GM19468 (cell line): ENCODE measurements around the gene UNC5B.
"Not testable (repeated sequence)": the region's sequence is repeated elsewhere in the genome, so short reads cannot be mapped to it uniquely, and the experiment has no call there.

Experiments used
- ATAC-seq: cut with Tn5 transposase; IDR thresholded peaks from one replicate; pipeline ENCODE4 v1.9.1; 2021; ENCODE audit warnings: mild to moderate bottlenecking, moderate library complexity, moderate number of reproducible peaks; ENCODE audit not compliant: unreplicated experiment; ENCODE audit errors: extremely low read depth

Gene UNC5B

DNA sequence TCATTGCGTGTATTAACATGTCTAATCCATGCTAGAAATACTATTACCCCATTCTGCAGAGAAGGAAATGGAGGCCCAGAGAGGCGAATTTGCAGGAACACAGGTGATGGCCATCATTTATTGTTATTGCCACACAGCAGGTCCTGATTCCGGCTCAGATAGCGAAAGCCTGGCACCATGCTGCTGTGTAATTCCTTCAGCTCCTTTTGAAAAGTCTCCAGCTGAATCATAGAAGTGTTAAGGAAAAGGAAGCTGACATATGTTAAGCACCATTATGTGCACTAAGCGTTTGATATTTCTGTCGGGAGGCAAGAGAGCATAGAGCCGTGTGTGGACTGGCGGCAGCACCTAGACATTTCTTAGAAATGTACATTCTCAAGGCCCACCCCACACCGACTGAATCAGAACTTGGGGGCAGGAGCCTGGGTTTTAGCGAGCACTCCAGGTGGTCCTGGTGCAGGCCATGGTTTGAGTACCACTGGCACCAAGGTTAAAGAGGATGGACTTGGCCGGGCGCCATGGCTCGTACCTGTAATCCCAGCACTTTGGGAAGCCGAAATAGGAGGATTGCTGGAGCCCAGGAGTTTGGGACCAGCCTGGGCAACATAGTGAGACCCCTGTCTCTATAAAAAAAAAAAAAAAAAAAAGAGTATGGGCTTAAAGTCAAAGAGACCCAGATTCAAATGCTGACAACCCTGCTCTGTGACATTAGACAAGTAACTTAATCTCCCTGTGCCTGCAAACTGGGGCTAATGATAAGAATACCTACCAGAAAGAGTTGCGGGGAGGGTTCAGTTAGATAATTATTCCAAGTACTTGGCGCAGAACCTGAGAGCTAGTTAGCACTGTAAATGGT is 52.2 kb downstream of the UNC5B start:
- no peak for ATAC-seq

DNA sequence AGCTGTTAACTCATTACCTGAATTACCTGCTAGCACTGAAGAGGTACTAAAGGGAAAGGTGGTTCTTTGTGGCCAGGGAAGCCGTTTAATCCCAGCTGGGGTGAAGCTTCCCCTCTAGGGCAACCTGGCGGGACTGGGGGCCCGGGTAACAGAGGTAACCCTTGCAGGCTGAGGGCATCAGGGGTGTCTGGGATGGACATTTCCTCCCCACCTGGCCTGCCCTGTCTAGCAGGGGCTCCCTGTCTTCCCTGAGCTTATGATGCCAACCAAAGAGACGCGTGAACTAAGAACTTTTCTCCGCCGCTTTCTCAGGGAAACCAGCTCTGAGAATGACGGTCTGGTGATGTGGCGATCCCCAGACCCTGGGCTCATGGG is 52.8 kb downstream of the UNC5B start:
- no peak for ATAC-seq

DNA sequence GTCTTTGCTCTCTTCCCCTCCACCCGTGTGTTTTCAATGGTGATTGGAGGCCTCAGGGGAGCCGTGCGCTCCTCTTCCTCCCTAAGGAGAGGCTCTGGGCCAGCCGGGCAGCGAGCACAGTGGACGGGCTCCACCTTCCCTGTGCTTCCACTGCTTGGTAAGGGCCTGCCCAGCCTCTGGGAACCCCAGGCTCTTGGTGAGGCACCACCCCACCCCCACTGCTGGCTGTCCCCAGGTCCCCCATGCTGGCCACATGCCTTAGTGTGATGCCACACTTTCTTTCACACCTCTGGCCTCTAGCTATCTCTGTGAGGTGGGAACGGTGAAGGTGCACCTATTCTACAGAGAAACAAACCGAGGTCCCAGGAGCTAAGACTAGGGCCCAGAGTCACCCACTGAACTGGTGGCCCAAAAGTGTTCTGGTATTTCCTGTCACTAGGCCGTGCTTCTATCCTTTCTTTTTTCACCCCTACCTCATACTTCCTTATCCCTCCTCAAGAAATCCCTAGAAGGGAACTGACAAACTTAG is 53.3 kb downstream of the UNC5B start:
- no peak for ATAC-seq

DNA sequence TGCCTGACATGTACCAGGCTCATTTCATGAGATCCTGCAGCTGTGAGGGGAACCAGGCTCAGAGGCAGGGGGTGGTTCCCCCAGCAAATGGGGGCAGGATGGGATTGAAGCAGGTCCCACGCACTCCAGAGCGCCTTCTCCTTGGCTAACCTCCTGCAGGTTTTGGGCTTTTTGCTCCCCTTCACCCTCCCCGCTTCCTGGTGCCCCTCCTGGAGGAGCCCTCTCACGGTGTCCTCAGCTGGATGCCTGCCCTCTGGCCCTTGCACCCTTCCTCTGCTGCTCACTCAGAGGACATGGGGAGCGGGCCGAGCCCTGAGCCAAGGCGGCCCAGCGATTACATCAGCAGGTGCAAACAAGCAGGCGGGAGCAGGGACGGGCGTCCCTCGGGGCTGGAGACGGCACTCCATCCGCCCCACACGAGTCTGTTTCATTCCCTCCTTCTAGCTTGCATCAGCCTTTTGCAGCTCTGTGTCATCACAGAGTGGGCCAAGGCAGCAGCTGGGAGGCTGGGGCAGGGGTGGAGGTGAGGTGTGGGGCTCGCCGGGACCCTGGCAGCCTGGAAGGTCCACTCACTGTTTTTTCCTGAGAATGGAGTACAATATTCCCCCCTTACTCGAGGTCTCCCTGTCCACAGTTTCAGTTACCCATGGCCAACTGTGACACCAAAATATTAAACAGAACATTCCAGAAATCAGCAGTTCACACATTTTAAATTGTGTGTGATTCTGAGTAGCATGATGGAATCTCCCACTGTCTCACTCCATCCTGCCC is 54.0 kb downstream of the UNC5B start:
- ATAC-seq, result no peak

DNA sequence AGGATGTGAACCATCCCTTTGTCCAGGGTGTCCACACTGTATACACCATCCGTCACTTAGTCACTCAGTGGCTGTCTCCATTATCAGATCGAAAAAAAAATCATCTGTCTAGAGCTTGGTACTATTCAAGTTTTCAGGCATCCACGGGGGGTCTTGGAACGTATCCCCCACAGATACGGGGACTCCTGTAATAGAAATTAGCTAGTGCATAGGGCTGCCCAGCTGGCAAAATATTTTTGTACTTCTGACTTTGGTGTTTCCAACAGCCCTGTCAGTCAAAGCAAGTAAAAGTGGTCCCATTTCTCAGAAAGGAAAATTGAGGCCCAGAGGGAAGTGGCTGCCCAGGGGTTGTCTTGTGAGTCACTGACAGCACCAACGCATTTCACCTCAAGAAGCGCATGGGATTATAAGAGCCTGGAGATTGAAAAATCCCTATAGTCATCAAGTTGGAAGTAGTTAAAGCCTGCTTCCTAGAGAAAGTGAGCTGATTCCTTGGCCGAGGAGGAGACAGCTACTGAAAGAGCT is 54.6 kb downstream of the UNC5B start:
- no peak for ATAC-seq

DNA sequence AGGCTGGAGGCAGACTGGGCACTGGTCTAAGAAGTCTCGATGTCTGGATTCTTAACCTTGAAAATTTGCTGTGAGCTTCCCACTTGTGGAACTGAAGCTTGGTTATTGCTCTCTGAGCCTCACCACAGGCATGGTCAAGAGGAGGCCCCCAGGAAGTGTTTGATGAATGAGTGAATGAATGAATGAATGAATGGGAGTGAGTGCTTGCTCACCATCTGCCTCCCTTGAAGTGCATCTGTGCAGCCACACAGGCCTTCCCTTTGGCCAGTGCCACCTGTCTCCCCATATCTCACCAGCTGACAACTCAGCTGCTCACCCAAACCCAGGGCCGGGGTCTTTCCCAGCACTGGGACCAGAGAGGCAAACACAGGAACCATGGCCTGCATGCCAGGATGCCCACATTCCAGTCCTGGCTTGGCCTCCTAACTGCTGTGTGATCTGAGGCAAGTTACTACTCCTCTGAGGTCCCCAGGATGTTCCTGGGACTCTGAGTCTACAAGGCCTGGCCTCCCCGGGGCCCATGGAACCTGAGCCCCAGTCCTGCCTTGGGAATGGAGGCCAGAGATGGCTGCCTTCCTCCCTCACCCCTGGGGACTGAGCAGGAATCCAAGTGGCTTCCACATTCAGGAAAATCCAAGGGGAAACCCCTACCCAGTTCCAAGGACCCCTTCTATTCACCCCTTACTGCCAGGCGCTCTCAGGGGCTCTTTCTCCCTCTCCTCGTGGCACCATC is 55.3 kb downstream of the UNC5B start:
- ATAC-seq, result no peak

DNA sequence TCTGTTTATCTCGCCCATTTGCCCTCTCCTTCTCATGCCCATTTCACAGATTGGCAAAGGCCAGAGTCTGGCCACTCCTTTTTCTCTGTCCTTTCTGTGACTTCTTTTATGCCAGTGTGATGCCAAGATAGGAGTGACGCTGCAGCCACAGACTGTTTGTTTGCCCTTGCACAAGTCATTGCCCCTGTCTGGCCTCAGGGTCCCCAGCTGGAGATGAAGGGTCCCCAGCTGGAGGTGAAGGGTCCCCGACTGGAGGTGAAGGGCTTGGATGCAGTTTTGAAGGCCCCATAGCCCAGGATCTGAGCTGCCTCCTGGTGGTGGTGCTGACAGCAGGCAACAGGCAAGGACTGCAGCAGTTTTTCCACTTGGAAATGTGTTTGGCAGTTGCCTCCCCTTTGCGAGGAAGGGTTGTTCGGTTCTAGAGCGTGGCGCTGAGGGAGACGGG is 55.9 kb downstream of the UNC5B start:
- ATAC-seq, result no peak

DNA sequence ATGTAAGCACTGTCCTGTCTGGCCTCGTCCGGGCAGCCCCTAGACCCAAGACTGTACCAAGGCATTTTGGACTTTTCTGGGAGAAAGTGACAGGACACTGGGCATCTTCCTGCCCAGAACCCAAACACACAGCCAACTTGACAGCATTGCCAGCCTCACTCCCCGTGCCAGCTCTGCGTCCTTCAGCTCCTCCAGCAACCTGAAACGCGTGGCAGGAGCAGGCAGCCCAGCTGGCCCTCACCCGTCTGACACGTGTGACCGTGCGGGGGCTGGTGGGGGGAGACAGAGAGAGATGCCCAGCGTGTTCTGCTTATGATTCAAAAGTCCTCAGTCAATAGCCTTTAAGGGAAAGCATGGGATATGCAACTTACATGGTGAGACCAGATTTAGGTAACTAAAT is 56.4 kb downstream of the UNC5B start:
- no peak for ATAC-seq

DNA sequence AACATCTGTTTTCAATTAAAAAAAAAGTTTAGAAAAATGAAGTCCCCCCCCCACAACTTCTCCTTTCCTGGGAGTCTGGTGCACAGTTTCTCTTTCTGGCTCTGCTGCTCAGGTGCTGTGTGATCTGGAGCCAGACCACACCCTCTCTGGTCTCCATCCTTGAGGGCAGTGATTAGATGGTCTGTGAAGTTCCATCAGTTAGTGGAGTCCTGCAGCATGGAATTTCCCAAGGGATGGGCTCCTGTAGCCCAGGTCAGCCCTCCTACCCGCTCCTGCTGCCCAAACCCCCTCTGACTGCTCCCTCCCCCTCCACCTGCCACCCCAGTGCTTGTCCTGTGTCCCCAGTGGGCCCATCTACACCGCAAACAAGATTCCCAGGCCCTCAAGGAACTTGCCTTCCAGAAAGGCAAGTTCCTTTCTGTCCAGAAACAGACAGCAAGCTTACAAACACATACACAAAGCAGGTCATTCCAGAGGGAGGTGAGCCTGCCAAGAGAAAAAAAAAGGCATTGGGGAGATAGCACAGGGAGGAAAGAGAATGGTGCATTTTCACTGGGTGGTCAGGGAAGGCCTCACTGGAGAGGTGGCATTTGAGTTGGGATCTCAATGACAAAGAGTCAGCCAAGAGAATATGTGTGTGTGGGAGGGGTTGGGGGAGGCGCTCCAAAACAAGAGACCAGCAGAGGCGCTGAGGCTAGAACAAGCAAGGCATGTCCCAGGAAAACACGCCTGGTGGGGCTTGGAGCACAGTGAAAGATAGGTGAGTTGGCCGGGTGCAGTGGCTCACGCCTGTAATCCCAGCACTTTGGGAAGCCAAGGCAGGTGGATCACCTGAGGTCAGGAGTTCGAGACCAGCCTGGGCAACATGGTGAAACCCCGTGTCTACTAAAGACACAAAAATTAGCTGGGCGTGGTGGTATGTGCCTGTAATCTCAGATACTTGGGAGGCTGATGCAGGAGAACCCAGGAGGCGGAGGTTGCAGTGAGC is 57.2 kb downstream of the UNC5B start:
- no peak for ATAC-seq

DNA sequence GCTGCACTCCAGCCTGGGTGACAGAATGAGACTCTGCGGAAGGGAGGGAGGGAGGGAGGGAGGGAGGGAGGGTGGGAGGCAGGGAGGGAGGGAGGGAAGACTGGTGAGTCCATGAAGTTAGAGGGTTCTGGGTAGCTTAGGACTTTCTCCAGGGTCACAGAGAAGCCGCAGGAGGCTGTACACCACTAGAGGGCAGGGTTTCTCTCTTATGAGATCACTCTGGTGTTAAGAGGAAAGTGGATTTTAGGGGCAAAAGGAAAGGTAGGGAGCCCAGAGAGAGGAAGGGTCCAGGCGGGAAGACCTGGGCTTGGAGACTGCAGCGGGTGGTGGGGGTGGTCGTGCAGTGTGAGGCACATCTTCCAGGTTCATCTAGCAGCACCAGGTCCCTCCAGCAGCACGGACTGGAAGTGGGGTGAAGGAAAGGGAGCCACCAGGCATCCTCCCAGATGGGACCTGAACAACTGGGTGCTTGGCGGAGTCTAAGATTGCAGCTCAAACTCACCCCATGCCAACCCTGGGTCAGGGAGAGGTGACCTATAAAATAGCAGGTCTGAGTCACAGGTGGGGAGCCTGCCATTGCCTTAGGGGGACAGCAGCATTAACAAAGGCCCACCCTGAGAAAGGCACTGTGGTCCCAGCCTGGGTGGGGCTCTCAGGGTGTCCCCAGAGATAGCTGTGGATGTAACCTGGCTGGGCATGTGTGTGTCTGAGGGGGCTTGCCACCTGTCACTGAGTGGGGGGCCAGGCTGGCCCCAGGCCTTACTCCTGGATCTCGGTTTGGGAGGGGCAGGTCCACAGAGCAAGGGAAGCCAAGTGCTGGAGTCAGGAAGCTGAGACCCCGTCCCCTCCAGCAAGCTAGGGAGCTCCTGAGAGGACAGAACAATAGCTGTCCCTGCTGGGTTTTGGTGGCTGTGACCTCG is 58.2 kb downstream of the UNC5B start:
- ATAC-seq, result no peak

DNA sequence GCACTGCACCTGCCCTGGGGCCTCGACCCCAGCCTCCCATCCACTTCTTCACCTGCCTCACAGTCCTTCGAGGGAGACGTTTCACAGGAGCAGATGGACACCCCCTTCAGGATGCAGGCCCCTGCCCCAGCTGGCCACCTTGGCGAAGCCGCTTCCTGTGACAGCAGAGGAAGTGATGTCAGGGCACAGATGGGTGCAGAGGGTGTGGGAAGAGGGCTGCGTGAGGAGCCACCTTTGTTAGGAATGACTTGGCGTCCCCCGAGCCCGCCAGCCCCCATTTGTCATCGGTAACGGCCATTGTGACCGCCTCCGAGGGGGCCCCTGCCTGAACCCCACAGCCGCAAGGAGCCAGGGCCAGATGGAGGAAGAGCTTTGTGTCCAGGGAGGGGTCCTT is 59.3 kb downstream of the UNC5B start:
- ATAC-seq, result no peak

DNA sequence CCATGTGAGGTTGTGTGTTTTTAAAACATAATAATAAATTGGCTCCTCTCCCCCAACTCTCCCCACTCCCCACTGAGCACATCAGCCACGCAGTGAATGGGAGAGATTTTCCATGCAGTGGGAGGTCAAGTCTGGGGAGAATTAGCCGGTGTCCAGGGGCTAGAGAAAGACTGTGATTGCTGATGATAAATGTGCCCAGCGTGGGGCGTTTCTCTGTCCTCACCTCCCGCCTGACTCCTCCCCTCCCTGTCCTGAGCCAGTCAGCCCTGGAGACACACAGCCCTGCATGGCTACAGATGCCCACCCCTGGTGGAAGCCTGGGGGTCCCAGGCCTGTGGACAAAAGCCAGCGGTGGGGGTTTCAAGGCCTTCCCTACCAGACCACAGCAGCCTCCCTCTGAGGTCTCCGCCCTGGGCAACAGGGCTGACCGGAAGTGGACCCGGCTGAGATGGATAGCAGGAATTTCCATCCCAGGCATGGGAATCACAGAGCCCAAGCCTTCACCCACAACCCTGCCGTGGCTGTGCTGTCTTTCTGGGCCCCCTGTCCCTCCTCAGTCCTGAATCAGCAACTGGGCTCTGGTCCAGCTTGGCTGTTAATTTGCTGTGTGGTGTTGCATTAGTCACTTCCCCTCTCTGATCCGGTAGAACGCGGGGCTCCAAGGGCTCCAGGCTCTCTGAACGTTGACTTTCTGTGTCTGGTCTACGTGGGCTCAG is 59.8 kb downstream of the UNC5B start:
- no peak for ATAC-seq

DNA sequence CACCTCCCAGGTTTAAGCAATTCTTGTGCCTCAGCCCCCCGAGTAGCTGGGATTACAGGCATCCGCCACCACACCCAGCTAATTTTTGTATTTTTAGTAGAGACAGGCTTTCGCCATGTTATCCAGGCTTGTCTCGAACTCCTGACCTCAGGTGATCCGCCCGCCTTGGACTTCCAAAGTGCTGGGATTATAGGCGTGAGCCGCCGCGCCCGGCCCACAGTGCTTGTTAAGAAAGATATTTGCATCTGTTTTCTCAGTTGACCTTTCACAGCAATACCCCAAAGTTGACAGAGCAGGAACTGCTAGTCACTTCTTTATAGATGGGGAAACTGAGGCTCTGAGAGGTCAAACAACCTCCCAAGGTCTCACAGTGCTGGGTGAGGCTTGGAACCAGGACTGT is 60.6 kb downstream of the UNC5B start:
- ATAC-seq, result not testable (repeated sequence)

DNA sequence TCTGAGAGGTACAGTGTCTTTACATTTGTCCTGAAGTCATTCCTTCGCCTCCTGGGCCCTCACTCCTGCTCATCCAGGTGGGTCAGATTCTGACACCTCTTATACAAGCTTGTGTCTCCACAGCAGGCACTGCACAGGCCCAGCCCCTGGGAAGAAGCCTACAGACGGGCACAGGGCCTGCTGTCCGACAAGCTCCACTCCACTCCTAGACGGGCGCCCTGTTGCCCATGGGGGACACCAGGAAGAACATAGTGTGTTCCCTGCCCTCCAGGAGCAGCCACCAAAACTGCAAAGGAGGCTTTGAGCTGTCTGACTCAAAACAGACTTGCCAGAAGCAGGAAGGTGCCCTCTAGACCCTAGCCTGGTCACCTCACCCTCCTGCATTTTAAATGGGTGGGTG is 61.1 kb downstream of the UNC5B start:
- no peak for ATAC-seq

DNA sequence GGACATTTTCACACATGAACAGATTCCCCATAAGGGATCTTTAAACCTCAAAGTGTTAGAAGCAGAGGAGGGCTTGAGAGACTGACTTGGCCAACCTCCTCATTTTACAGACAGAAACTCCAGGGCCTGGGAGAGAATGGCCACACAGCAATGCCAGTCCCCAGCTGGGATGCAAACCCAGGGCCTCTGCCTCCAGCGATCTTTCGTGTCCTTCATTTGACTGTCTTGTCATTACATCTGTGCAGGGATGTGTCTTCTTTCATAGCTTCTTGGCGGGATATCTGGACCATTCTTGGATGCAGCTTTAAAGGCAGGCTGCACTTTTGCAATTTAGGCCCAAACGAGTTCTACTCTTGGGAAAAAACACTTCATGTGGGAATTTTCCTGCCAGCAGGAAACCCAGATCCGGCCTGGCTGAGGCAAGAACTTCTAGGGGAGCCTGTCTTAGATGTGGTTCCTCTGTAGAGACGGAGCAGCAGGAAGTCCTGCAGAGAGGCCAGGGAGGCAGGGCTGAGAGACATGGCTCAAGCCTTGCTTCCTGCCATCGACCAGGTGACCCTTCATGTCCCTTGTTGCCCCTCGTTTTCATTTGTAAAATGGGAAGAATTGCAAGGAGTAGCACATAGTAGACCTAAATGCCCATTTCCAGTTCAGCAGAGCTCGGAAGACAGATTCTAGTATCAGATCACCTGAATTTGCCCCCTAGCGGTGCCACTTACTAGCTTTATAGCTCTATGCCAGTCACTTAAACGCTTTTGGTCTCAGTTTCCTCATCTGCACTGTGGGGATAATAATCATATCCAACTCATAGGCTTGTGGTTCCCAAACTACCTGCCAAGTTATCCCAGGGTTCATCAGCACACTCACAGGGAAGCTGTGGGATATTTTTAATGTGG is 62.8 kb downstream of the UNC5B start:
- ATAC-seq, result no peak

DNA sequence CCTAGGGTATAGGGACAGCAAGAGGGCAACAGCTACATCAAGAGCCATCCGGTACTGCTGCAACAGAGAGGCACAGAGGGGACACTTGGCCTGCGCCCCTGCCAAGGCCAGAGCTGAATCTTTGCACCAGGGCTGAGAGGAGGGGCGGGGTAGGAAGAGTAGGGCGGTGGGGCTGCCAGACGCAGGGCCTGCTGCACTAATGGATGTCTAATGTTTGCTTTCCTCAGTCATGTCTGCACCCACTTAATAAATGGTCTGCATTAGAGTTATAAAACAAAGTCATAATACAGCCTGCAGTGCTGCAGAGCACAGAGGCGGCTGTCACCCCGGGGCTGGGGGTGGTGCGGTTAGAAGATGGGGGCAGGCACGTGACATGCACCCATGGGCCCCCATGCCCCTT is 64.5 kb downstream of the UNC5B start:
- ATAC-seq, result no peak
